Prostate gland (tissue), 2 donors: ENCODE data around the gene C1orf210.

Source experiments
- POLR2AphosphoS5 ChIP-seq: sonication (generic); formaldehyde crosslinking; IDR thresholded peaks from one replicate; pipeline ENCODE4 v1.6.1; 2017; ENCODE audit warnings: antibody characterized with exemption
- TF ChIP-seq, protein P1 (sequence below), 4 experiments: fragments of 200-600 bp in 2 of 4; fragments of 450-650 bp in 2 of 4; sonication (generic) in 2 of 4; IDR thresholded peaks; 1 replicate in 3 of 4; 2 replicates in 1 of 4; pipeline ENCODE4 v1.5.1; 2016 to 2019; ENCODE audit warnings: antibody characterized with exemption in 4 of 4, mild to moderate bottlenecking in 2 of 4, moderate library complexity in 2 of 4

DNA sequence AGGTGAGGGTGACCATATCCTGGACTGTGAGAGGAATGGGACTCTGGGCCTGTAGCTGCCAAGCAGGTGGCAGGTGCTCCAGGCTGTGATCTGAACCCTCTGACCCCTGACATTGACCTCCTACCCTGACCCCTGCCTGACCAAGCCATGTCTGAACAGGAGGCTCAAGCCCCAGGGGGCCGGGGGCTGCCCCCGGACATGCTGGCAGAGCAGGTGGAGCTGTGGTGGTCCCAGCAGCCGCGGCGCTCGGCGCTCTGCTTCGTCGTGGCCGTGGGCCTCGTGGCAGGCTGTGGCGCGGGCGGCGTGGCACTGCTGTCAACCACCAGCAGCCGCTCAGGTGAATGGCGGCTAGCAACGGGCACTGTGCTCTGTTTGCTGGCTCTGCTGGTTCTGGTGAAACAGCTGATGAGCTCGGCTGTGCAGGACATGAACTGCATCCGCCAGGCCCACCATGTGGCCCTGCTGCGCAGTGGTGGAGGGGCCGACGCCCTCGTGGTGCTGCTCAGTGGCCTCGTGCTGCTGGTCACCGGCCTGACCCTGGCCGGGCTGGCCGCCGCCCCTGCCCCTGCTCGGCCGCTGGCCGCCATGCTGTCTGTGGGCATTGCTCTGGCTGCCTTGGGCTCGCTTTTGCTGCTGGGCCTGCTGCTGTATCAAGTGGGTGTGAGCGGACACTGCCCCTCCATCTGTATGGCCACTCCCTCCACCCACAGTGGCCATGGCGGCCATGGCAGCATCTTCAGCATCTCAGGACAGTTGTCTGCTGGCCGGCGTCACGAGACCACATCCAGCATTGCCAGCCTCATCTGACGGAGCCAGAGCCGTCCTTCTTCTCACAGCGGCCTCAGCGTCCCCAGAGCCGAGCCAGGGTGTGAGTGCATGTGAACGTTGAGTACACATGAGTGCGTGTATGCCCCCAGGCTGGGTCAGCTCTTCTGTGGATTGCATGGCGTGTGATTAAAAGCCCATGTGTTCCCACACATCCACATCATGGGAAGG, 12.5 kb downstream of the C1orf210 start:
- TF ChIP-seq, protein P1, sequence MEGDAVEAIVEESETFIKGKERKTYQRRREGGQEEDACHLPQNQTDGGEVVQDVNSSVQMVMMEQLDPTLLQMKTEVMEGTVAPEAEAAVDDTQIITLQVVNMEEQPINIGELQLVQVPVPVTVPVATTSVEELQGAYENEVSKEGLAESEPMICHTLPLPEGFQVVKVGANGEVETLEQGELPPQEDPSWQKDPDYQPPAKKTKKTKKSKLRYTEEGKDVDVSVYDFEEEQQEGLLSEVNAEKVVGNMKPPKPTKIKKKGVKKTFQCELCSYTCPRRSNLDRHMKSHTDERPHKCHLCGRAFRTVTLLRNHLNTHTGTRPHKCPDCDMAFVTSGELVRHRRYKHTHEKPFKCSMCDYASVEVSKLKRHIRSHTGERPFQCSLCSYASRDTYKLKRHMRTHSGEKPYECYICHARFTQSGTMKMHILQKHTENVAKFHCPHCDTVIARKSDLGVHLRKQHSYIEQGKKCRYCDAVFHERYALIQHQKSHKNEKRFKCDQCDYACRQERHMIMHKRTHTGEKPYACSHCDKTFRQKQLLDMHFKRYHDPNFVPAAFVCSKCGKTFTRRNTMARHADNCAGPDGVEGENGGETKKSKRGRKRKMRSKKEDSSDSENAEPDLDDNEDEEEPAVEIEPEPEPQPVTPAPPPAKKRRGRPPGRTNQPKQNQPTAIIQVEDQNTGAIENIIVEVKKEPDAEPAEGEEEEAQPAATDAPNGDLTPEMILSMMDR (IDR thresholded peaks at IDR 0.05) = no peak
- TF ChIP-seq POLR2AphosphoS5 = no peak
